Smooth muscle cell (in vitro differentiated cells): Measurements from ENCODE around the gene LEMD2. TPM values are rescaled to one million over a fixed set of nuclear protein-coding genes. Genes with fewer than 3 reads are reported as not detected.

ENCODE experiments used
- DNase-seq: peaks from one replicate; lab custom pipeline; 2025; ENCODE audit not compliant: unreplicated experiment; lab: John Stamatoyannopoulos, UW
- H2AFZ ChIP-seq: fragments of 200-600 bp; sonication (generic); 2 replicates; pipeline ENCODE4 v1.6.0; 2016; ENCODE audit warnings: antibody characterized with exemption, low read depth, mild to moderate bottlenecking
- H3F3A ChIP-seq: fragments of 200-600 bp; sonication (generic); 2 replicates; pipeline ENCODE4 v1.6.0; 2017; ENCODE audit warnings: antibody characterized with exemption, low read depth
- H3K27ac ChIP-seq: fragments of 200-600 bp; sonication (generic); 2 replicates; pipeline ENCODE4 v1.5.1; 2016; ENCODE audit warnings: low read depth, mild to moderate bottlenecking
- H3K27me3 ChIP-seq: fragments of 200-600 bp; sonication (generic); 2 replicates; pipeline ENCODE4 v1.6.1; 2016; ENCODE audit warnings: low read depth, mild to moderate bottlenecking
- H3K36me3 ChIP-seq: fragments of 200-600 bp; sonication (generic); 2 replicates; pipeline ENCODE4 v1.5.1; 2016; ENCODE audit warnings: low read depth
- H3K4me1 ChIP-seq: fragments of 200-600 bp; sonication (generic); 2 replicates; pipeline ENCODE4 v1.5.1; 2016; ENCODE audit warnings: low read depth
- H3K4me2 ChIP-seq: fragments of 200-600 bp; sonication (generic); 2 replicates; pipeline ENCODE4 v1.6.0; 2016; ENCODE audit warnings: mild to moderate bottlenecking
- H3K4me3 ChIP-seq: fragments of 200-600 bp; sonication (generic); 2 replicates; pipeline ENCODE4 v1.5.1; 2016; ENCODE audit warnings: mild to moderate bottlenecking
- H3K79me2 ChIP-seq: fragments of 200-600 bp; sonication (generic); 2 replicates; pipeline ENCODE4 v1.6.0; 2016; ENCODE audit warnings: low read depth, mild to moderate bottlenecking
- H3K9ac ChIP-seq: fragments of 200-600 bp; sonication (generic); 2 replicates; pipeline ENCODE4 v1.6.0; 2016; ENCODE audit warnings: low read depth
- H3K9me3 ChIP-seq: fragments of 200-600 bp; sonication (generic); replicated peaks from 2 replicates; pipeline ENCODE4 v1.5.1; 2016; ENCODE audit warnings: low read depth
- H4K20me1 ChIP-seq: fragments of 200-600 bp; sonication (generic); 2 replicates; pipeline ENCODE4 v1.6.0; 2016; ENCODE audit warnings: low read depth
- WGBS: methylation state at CpG from one replicate; pipeline ENCODE4 v1.1.7; 2016; ENCODE audit warnings: low lambda C conversion rate; 5-methylcytosine and 5-hydroxymethylcytosine counted together
- polyA plus RNA-seq: library from polyadenylated mRNA; unstranded; fragments of >200 nt; fragmentation: Nextera tagmentation; extraction: Ambion mirVana; gene quantifications from 2 replicates; pipeline ENCODE4 v1.2.1, GENCODE V29; 2016
- total RNA-seq: library from RNA; depleted of rRNA; stranded (reverse); fragments of >200 nt; gene quantifications from 2 replicates; pipeline ENCODE4 v1.2.3, GENCODE V29; 2014
- TF ChIP-seq, protein P1 (sequence below): fragments of 200-600 bp; sonication (generic); IDR thresholded peaks from 2 replicates; pipeline ENCODE4 v1.5.1; 2017; ENCODE audit warnings: borderline replicate concordance, mild to moderate bottlenecking, antibody characterized with exemption; ENCODE audit not compliant: insufficient read depth, poor library complexity, severe bottlenecking

Gene LEMD2
- total and polyA plus RNA-seq, 2 experiments from 2014 or later: 48.8 to 87.3 TPM

DNA sequence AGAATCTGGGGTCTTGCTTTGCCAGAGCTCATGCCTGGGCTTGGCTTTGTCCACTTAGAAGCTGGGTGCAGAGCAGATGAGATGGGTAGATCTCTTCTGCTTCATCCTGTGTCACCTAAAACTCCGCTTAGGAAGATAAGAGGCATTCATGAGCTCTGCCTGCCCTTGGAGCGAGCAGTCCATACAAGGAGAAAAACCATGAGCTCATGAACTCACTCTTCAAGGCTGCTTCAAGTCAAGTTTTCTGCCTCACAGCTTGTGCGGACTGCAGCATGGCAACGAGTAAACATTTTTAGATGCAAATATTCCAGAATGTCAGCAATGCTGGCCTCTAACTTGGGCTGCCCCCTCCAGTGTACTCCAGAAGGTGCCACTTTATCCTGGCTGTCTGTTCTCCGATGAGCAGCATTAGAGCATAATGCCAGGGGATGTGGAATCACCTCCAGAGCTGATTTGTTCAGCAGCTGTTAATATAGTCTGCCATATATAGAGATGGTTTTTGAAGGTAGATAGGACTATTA is 66.8 kb downstream of the LEMD2 start:
- Histone ChIP-seq H3K79me2 (no peaks in the 10 kb centered on the region), H3K4me3 (no peak overlapping the region), H3F3A (no peaks in the 10 kb centered on the region), H3K9ac (no peak overlapping the region), H2AFZ (no peak overlapping the region), H3K4me1 (no peaks in the 10 kb centered on the region), H3K27me3 (no peaks in the 10 kb centered on the region), H3K4me2 (no peak overlapping the region), H3K27ac (no peak overlapping the region), H3K36me3 (no peaks in the 10 kb centered on the region), H3K9me3 (no peaks in the 10 kb centered on the region), H4K20me1 (no peaks in the 10 kb centered on the region)
- TF ChIP-seq, protein P1, sequence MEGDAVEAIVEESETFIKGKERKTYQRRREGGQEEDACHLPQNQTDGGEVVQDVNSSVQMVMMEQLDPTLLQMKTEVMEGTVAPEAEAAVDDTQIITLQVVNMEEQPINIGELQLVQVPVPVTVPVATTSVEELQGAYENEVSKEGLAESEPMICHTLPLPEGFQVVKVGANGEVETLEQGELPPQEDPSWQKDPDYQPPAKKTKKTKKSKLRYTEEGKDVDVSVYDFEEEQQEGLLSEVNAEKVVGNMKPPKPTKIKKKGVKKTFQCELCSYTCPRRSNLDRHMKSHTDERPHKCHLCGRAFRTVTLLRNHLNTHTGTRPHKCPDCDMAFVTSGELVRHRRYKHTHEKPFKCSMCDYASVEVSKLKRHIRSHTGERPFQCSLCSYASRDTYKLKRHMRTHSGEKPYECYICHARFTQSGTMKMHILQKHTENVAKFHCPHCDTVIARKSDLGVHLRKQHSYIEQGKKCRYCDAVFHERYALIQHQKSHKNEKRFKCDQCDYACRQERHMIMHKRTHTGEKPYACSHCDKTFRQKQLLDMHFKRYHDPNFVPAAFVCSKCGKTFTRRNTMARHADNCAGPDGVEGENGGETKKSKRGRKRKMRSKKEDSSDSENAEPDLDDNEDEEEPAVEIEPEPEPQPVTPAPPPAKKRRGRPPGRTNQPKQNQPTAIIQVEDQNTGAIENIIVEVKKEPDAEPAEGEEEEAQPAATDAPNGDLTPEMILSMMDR: no peak
- 89% methylated on average over 5 of the region's 5 CpGs for WGBS
- no peak for DNase-seq

DNA sequence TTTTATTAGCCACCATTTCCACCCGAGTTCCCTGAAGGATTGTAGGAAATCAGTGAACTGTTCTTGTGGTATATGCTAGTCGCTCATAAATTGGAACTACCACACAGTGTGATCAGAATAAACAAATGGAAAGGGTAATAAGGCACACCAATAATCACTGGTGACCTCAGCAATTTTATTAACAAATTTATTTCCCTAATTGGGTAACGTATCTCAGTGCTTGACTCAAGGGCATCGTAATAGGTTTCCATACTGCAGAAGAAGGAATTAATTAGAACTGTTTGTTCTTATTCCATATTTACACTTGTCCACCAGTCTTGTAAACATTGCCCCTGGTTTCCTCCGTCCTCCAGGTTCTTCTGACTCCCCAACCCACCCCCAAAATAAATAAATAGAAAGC is 67.4 kb downstream of the LEMD2 start:
- DNase-seq: no peak
- H4K20me1 ChIP-seq: no peaks in the 10 kb centered on the region
- H3K4me1 ChIP-seq: no peaks in the 10 kb centered on the region
- H3K4me2 ChIP-seq: no peak overlapping the region
- H3K27me3 ChIP-seq: no peaks in the 10 kb centered on the region
- H3F3A ChIP-seq: no peaks in the 10 kb centered on the region
- H3K9me3 ChIP-seq: no peaks in the 10 kb centered on the region
- H3K27ac ChIP-seq: no peak overlapping the region
- H2AFZ ChIP-seq: no peak overlapping the region
- H3K9ac ChIP-seq: no peak overlapping the region
- H3K4me3 ChIP-seq: no peak overlapping the region
- H3K79me2 ChIP-seq: no peaks in the 10 kb centered on the region
- WGBS: 79% methylated on average over 5 of the region's 5 CpGs
- TF ChIP-seq, protein P1: no peak
- H3K36me3 ChIP-seq: no peaks in the 10 kb centered on the region

Other genes starting within 250 kb of the LEMD2 start
- gene BAK1, start 208.9 kb downstream of the LEMD2 start, total RNA-seq: 23.6 and 23.8 TPM in 2 replicates
- 43.7 and 50.4 TPM in 2 replicates for gene BAK1, start 208.9 kb downstream of the LEMD2 start, polyA plus RNA-seq
- gene ITPR3, start 167.8 kb downstream of the LEMD2 start, total RNA-seq: 4.7 and 7.4 TPM in 2 replicates
- 2.0 and 5.7 TPM in 2 replicates for gene ITPR3, start 167.8 kb downstream of the LEMD2 start, polyA plus RNA-seq
- gene UQCC2, start 77.4 kb downstream of the LEMD2 start, total RNA-seq: 29.9 and 67.3 TPM in 2 replicates
- 204 and 208 TPM in 2 replicates for gene UQCC2, start 77.4 kb downstream of the LEMD2 start, polyA plus RNA-seq
- 2.2 and 2.6 TPM in 2 replicates for gene IP6K3, start 42.2 kb downstream of the LEMD2 start, total RNA-seq
- gene IP6K3, start 42.2 kb downstream of the LEMD2 start, polyA plus RNA-seq: 3.7 and 5.6 TPM in 2 replicates
- gene MLN, start 14.9 kb upstream of the LEMD2 start, total RNA-seq: not detected in 2 replicates
- not detected in 2 replicates for gene MLN, start 14.9 kb upstream of the LEMD2 start, polyA plus RNA-seq